Esophagus squamous epithelium (tissue), 4 donors: ENCODE data around the gene TMEM106B.

Experiments
- POLR2A ChIP-seq, 4 donors: fragments of 450-650 bp; IDR thresholded peaks; one replicate each; pipeline ENCODE4 v1.6.1; 2017; ENCODE audit warnings: antibody characterized with exemption in 4 of 4, mild to moderate bottlenecking in 4 of 4, moderate library complexity in 3 of 4
- TF ChIP-seq, protein P1 (sequence below), 6 experiments: fragments of 450-650 bp in 4 of 6; fragments of 200-600 bp in 2 of 6; sonication (generic) in 2 of 6; IDR thresholded peaks; one replicate each; pipeline ENCODE4 v1.5.1; 2016 to 2019; ENCODE audit warnings: antibody characterized with exemption in 6 of 6, mild to moderate bottlenecking in 4 of 6, moderate library complexity in 4 of 6

GRCh38 chr7:12235970-12236369 is 24.9 kb downstream of the TMEM106B start:
- TF ChIP-seq, protein P1, sequence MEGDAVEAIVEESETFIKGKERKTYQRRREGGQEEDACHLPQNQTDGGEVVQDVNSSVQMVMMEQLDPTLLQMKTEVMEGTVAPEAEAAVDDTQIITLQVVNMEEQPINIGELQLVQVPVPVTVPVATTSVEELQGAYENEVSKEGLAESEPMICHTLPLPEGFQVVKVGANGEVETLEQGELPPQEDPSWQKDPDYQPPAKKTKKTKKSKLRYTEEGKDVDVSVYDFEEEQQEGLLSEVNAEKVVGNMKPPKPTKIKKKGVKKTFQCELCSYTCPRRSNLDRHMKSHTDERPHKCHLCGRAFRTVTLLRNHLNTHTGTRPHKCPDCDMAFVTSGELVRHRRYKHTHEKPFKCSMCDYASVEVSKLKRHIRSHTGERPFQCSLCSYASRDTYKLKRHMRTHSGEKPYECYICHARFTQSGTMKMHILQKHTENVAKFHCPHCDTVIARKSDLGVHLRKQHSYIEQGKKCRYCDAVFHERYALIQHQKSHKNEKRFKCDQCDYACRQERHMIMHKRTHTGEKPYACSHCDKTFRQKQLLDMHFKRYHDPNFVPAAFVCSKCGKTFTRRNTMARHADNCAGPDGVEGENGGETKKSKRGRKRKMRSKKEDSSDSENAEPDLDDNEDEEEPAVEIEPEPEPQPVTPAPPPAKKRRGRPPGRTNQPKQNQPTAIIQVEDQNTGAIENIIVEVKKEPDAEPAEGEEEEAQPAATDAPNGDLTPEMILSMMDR (IDR thresholded peaks at IDR 0.05): no peak
- no peak for TF ChIP-seq POLR2A (IDR thresholded peaks at IDR 0.05)
